Measurements from ENCODE around the gene ZNF432.
"Not testable (repeated sequence)": the region's sequence is repeated elsewhere in the genome, so short reads cannot be mapped to it uniquely, and the experiment has no call there.

ZNF432 gene

GRCh38 chr19:52051736-52052135, 3.1 kb upstream of the ZNF432 start:
- peak overlapping the region in 1 of 2 donors; percentile 19 for H3K4me3 ChIP-seq (ENCODE audit: low read depth in 1 of 2, low read length in 2 of 2)
- not testable (repeated sequence) for H3K4me1 ChIP-seq (ENCODE audit: control insufficient read depth in 1 of 2, insufficient read depth in 2 of 2, low read length in 2 of 2); H3K27ac ChIP-seq (ENCODE audit: low read length)

GRCh38 chr19:52039169-52039568, 9.5 kb downstream of the ZNF432 start:
- H3K4me1 ChIP-seq (ENCODE audit: control insufficient read depth in 1 of 2, insufficient read depth in 2 of 2, low read length in 2 of 2), result no peaks in the 10 kb centered on the region
- H3K27me3 ChIP-seq (ENCODE audit: low read depth, low read length), result no peaks in the 10 kb centered on the region
- H3K36me3 ChIP-seq (ENCODE audit: control insufficient read depth in 1 of 2, insufficient read depth in 2 of 2, low read length in 2 of 2), result peaks cover 66 to 92% of the 10 kb centered on the region in 2 donors
- peaks cover 53 to 63% of the 10 kb centered on the region in 2 donors for H3K9me3 ChIP-seq (ENCODE audit: control insufficient read depth in 1 of 2, low read length in 2 of 2)
- H3K27ac ChIP-seq (ENCODE audit: low read length), result no peak overlapping the region
- peak overlapping the region in 1 of 2 donors; percentile 48 for H3K4me3 ChIP-seq (ENCODE audit: low read depth in 1 of 2, low read length in 2 of 2)

More at GRCh38 chr19:52051736-52052135, 3.1 kb upstream of the ZNF432 start:
- Histone ChIP-seq H3K9me3 (ENCODE audit: control insufficient read depth in 1 of 2, low read length in 2 of 2) (peaks cover 4 to 10% of the 10 kb centered on the region in 2 donors), H3K36me3 (ENCODE audit: control insufficient read depth in 1 of 2, insufficient read depth in 2 of 2, low read length in 2 of 2) (peaks cover under 1 to 11% of the 10 kb centered on the region in 2 donors)
- H3K27me3 ChIP-seq (ENCODE audit: low read depth, low read length), result not testable (repeated sequence)

GRCh38 chr19:52034051-52034728, 14.4 kb downstream of the ZNF432 start:
- Histone ChIP-seq H3K36me3 (ENCODE audit: control insufficient read depth in 1 of 2, insufficient read depth in 2 of 2, low read length in 2 of 2) (peaks cover 46 to 68% of the 10 kb centered on the region in 2 donors), H3K9me3 (ENCODE audit: control insufficient read depth in 1 of 2, low read length in 2 of 2) (peaks cover 60 to 72% of the 10 kb centered on the region in 2 donors), H3K4me1 (ENCODE audit: control insufficient read depth in 1 of 2, insufficient read depth in 2 of 2, low read length in 2 of 2) (no peaks in the 10 kb centered on the region), H3K27ac (ENCODE audit: low read length) (no peak overlapping the region), H3K4me3 (ENCODE audit: low read depth in 1 of 2, low read length in 2 of 2) (peak overlapping the region; percentile 24 to 62), H3K27me3 (ENCODE audit: low read depth, low read length) (no peaks in the 10 kb centered on the region)

GRCh38 chr19:52028780-52029123, 19.9 kb downstream of the ZNF432 start:
- Histone ChIP-seq H3K27ac (ENCODE audit: low read length) (peak overlapping the region; percentile 92), H3K4me1 (ENCODE audit: control insufficient read depth in 1 of 2, insufficient read depth in 2 of 2, low read length in 2 of 2) (peaks cover 0 to 7% of the 10 kb centered on the region in 2 donors), H3K9me3 (ENCODE audit: control insufficient read depth in 1 of 2, low read length in 2 of 2) (peaks cover 21 to 30% of the 10 kb centered on the region in 2 donors), H3K36me3 (ENCODE audit: control insufficient read depth in 1 of 2, insufficient read depth in 2 of 2, low read length in 2 of 2) (peaks cover 9 to 38% of the 10 kb centered on the region in 2 donors), H3K4me3 (ENCODE audit: low read depth in 1 of 2, low read length in 2 of 2) (peak overlapping the region; percentile 76 to 93), H3K27me3 (ENCODE audit: low read depth, low read length) (no peaks in the 10 kb centered on the region)

GRCh38 chr19:52028027-52028779, 20.4 kb downstream of the ZNF432 start, which contains the start of gene ZNF614:
ZNF614 (minus strand) TSS chr19:52028379; CDS start chr19:52025745, 2,634 bp downstream.
- H3K9me3 ChIP-seq (ENCODE audit: control insufficient read depth in 1 of 2, low read length in 2 of 2), result peaks cover 19 to 29% of the 10 kb centered on the region in 2 donors
- H3K27ac ChIP-seq (ENCODE audit: low read length), result peak within 1 kb of the TSS; percentile 92
- peaks cover 0 to 7% of the 10 kb centered on the region in 2 donors for H3K4me1 ChIP-seq (ENCODE audit: control insufficient read depth in 1 of 2, insufficient read depth in 2 of 2, low read length in 2 of 2)
- peak within 1 kb of the TSS; percentile 76 to 93 for H3K4me3 ChIP-seq (ENCODE audit: low read depth in 1 of 2, low read length in 2 of 2)
- H3K36me3 ChIP-seq (ENCODE audit: control insufficient read depth in 1 of 2, insufficient read depth in 2 of 2, low read length in 2 of 2), result peaks cover 13 to 38% of the 10 kb centered on the region in 2 donors
- no peaks in the 10 kb centered on the region for H3K27me3 ChIP-seq (ENCODE audit: low read depth, low read length)

GRCh38 chr19:52026255-52026990, 22.2 kb downstream of the ZNF432 start:
- Histone ChIP-seq H3K9me3 (ENCODE audit: control insufficient read depth in 1 of 2, low read length in 2 of 2) (peaks cover 15 to 27% of the 10 kb centered on the region in 2 donors), H3K4me3 (ENCODE audit: low read depth in 1 of 2, low read length in 2 of 2) (peak overlapping the region in 1 of 2 donors; percentile 76), H3K36me3 (ENCODE audit: control insufficient read depth in 1 of 2, insufficient read depth in 2 of 2, low read length in 2 of 2) (peaks cover 16 to 45% of the 10 kb centered on the region in 2 donors)
- H3K27ac ChIP-seq (ENCODE audit: low read length); H3K4me1 ChIP-seq (ENCODE audit: control insufficient read depth in 1 of 2, insufficient read depth in 2 of 2, low read length in 2 of 2); H3K27me3 ChIP-seq (ENCODE audit: low read depth, low read length): not testable (repeated sequence)

GRCh38 chr19:52024478-52024877, 24.2 kb downstream of the ZNF432 start:
- Histone ChIP-seq H3K36me3 (ENCODE audit: control insufficient read depth in 1 of 2, insufficient read depth in 2 of 2, low read length in 2 of 2) (peaks cover 31 to 63% of the 10 kb centered on the region in 2 donors), H3K9me3 (ENCODE audit: control insufficient read depth in 1 of 2, low read length in 2 of 2) (peaks cover 32 to 41% of the 10 kb centered on the region in 2 donors), H3K4me3 (ENCODE audit: low read depth in 1 of 2, low read length in 2 of 2) (peak overlapping the region in 1 of 2 donors; percentile 15)
- not testable (repeated sequence) for H3K4me1 ChIP-seq (ENCODE audit: control insufficient read depth in 1 of 2, insufficient read depth in 2 of 2, low read length in 2 of 2); H3K27me3 ChIP-seq (ENCODE audit: low read depth, low read length); H3K27ac ChIP-seq (ENCODE audit: low read length)

- Histone ChIP-seq H3K9me3 (ENCODE audit: control insufficient read depth in 1 of 2, low read length in 2 of 2) (peaks cover 44 to 58% of the 10 kb centered on the region in 2 donors), H3K36me3 (ENCODE audit: control insufficient read depth in 1 of 2, insufficient read depth in 2 of 2, low read length in 2 of 2) (peaks cover 40 to 86% of the 10 kb centered on the region in 2 donors)
Measured at GRCh38 chr19:52022193-52022592, 26.4 kb downstream of the ZNF432 start.

GRCh38 chr19:52020506-52020905, 28.1 kb downstream of the ZNF432 start:
- Histone ChIP-seq H3K27ac (ENCODE audit: low read length) (no peak overlapping the region), H3K27me3 (ENCODE audit: low read depth, low read length) (no peaks in the 10 kb centered on the region), H3K4me3 (ENCODE audit: low read depth in 1 of 2, low read length in 2 of 2) (peak overlapping the region; percentile 3 to 48), H3K9me3 (ENCODE audit: control insufficient read depth in 1 of 2, low read length in 2 of 2) (peaks cover 58 to 75% of the 10 kb centered on the region in 2 donors), H3K36me3 (ENCODE audit: control insufficient read depth in 1 of 2, insufficient read depth in 2 of 2, low read length in 2 of 2) (peaks cover 53 to 97% of the 10 kb centered on the region in 2 donors), H3K4me1 (ENCODE audit: control insufficient read depth in 1 of 2, insufficient read depth in 2 of 2, low read length in 2 of 2) (no peaks in the 10 kb centered on the region)

More at GRCh38 chr19:52022193-52022592, 26.4 kb downstream of the ZNF432 start:
- H3K4me1 ChIP-seq (ENCODE audit: control insufficient read depth in 1 of 2, insufficient read depth in 2 of 2, low read length in 2 of 2), result peaks cover 0 to 4% of the 10 kb centered on the region in 2 donors
- H3K4me3 ChIP-seq (ENCODE audit: low read depth in 1 of 2, low read length in 2 of 2), result peak overlapping the region in 1 of 2 donors; percentile 48
- no peak overlapping the region for H3K27ac ChIP-seq (ENCODE audit: low read length)
- H3K27me3 ChIP-seq (ENCODE audit: low read depth, low read length), result no peaks in the 10 kb centered on the region

GRCh38 chr19:52010674-52011073, 38.0 kb downstream of the ZNF432 start:
- Histone ChIP-seq H3K36me3 (ENCODE audit: control insufficient read depth in 1 of 2, insufficient read depth in 2 of 2, low read length in 2 of 2) (peaks cover 5 to 32% of the 10 kb centered on the region in 2 donors), H3K9me3 (ENCODE audit: control insufficient read depth in 1 of 2, low read length in 2 of 2) (peaks cover 0 to 20% of the 10 kb centered on the region in 2 donors), H3K27me3 (ENCODE audit: low read depth, low read length) (no peaks in the 10 kb centered on the region), H3K27ac (ENCODE audit: low read length) (no peak overlapping the region), H3K4me3 (ENCODE audit: low read depth in 1 of 2, low read length in 2 of 2) (no peak overlapping the region), H3K4me1 (ENCODE audit: control insufficient read depth in 1 of 2, insufficient read depth in 2 of 2, low read length in 2 of 2) (no peaks in the 10 kb centered on the region)

Measured in muscle layer of duodenum (tissue), 2 donors.